ENCODE data around the gene PNMA1.
A peak's percentile ranks its signal among the peaks of the same experiment; 100 is the strongest.

PNMA1 gene

DNA sequence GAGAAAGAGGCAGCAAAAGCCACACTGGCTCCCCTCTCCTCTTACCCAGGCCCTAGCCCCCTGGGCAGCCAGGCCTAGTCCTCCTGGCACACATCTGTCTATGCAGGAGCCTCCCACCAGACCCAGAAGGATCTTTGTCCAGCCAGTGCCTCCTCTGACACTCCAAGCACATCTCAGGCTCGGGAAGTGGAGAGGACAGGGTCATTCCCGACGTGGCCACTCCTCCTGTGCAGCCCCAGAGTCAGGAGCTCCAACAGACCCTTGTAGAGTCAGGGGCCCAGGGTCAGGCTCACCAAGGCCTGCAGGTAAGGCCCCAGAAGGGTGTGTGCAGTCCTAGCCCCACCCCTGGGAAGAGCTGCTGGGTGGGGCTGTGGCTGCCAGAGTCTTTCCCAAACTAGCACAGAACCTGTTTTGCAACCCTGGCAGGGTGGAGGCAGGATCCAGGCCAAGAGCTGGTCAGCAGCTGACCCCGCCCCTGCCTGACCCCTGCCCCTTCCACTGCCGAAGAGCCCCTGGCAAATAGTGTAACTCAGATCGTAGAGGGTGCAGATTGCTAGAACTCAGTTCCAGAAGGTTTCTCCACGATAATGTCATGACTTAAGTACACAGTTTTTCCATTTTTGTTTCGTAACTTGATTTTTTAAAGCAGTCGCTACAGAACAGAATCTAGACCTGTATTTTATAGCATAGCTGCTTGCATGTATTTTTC, 26.6 kb upstream of the PNMA1 start:
- Histone ChIP-seq H3K27ac (peak overlapping the region; percentile 78 to 95), H3K4me3 (peak overlapping the region; percentile 65)
- peak; percentile 89 for DNase-seq (ENCODE audit: low spot score)
- TF ChIP-seq, protein P1, sequence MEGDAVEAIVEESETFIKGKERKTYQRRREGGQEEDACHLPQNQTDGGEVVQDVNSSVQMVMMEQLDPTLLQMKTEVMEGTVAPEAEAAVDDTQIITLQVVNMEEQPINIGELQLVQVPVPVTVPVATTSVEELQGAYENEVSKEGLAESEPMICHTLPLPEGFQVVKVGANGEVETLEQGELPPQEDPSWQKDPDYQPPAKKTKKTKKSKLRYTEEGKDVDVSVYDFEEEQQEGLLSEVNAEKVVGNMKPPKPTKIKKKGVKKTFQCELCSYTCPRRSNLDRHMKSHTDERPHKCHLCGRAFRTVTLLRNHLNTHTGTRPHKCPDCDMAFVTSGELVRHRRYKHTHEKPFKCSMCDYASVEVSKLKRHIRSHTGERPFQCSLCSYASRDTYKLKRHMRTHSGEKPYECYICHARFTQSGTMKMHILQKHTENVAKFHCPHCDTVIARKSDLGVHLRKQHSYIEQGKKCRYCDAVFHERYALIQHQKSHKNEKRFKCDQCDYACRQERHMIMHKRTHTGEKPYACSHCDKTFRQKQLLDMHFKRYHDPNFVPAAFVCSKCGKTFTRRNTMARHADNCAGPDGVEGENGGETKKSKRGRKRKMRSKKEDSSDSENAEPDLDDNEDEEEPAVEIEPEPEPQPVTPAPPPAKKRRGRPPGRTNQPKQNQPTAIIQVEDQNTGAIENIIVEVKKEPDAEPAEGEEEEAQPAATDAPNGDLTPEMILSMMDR (IDR thresholded peaks at IDR 0.05) = no peak

DNA sequence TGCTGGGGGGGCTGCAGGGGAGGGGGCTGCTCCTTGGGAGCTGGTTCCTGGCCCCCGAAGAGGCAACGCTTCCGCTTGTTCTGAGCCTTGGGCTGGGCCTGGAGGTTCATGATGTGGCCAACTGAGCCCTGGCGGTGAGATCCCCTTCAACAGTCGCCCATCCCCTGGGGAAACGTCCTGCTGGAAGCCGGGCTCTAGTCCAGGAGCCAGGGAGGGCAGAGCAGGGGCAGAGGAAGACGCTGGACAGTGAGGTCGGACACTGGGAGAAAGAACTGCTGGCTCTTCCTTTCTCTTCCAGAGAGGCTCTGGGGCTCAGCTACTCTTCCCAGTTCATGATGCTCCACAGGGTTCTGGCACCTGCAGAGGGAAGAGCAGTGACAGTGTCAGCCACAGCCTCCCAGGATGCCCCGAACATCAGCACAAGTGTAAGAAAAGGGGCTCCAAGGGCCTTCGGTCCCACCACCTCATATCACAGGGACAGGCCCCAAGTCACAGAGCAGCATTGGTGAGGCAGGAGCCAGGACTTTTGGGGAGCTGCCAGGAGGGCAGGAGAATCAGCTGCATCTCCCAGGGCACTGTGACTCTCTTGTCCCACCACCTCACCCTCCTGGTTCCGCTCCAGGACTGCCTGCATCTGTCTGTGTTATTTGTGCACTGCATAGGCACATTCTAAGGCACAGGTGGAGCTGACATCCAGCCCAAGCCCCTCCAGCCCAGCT, 25.9 kb upstream of the PNMA1 start:
- TF ChIP-seq, protein P1 (IDR thresholded peaks at IDR 0.05) = no peak
- peak overlapping the region; percentile 65 for H3K4me3 ChIP-seq
- H3K27ac ChIP-seq = peak overlapping the region; percentile 78 to 95
- no peak for DNase-seq (ENCODE audit: low spot score)

DNA sequence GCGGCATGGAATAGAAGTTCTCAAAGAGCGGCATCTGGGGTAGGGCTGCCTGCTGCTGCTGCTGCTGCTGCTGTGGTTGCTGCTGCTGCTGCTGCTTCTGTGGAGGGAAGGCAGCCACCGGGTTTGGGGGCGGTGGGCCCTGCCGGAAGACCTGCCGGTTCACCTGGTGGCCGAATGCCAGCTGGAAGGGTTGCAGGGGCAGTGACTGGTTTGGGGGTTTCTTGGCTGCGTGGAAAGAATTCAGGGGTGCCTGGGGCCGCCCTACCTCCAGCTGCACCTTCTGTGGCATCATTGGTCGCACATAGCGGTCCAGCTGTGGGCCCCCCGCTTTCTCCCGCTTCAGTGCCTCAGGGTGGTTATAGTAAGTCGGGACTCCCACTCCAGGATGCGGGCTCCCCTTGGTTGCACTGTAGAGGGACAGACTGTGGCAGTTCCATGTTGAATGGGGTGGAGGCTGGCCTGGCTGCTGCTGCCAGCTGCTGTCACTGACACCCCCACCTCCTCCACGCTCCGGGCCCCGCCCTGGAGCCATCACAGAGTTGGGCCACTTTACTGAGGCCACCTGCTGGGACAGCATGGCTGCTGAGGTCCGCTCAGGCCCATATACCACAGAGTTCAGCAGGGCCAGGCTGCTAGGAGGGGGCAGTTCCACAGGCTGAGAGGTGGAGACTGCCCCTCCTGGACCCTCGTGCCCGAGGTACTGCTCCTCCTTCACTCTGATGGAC, 25.2 kb upstream of the PNMA1 start:
- TF ChIP-seq, protein P1 (IDR thresholded peaks at IDR 0.05) = no peak
- Histone ChIP-seq H3K27ac (peak overlapping the region; percentile 78 to 95), H3K4me3 (peak overlapping the region; percentile 37)
- DNase-seq (ENCODE audit: low spot score) = peak; percentile 73

DNA sequence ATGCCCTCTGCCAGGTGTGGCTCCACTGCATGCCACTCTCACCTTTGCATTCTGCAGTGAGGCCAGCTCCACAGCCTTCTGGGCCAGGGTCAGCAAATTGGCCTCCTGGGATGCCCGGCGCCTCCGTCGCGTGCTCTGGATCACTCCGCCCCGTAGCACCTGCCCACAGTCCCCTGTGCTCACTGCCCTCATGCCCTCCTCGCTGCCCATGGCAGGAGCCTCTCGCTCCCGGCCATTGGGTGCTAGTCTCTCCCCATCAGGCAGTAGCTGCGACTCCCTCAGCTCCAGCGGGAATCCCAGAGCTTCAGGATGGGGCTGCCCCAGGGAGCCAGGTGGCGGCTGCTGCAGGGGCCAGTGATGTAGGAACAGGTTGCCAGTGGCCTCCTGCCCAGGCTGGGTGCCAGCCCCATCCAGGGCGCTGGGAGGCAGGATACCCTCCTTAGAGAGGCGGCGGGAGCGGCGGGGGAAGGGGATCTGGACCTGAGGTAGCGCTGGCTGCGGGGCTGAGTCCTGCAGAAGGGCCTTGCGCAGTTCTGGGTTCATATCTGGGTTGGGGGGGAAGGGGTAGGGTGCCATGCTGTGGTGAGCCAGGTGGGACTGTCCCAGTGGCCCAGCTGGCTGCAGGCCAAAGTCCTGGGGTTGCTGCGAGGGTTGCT, 24.5 kb upstream of the PNMA1 start:
- peak overlapping the region; percentile 78 to 95 for H3K27ac ChIP-seq
- no peak for DNase-seq (ENCODE audit: low spot score)

DNA sequence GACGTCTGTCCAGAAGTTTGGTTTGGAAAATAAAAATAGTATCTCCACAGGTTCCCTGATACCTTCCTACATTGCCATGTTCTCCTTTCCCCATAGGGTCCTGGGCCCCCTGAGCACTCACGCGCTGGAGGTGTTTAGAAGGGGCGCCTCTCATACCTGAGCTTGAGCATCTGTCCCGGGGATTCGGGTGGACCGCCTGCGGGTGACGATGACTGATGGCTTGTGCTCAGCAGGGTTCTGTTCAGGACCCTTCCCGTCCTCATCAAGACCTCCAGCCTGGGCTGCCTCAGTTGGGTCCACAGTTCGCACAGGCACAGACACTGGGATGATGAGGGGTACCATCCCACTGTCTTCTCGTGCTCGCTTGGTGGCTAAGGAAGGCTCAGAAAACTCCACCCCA, 22.7 kb upstream of the PNMA1 start:
- DNase-seq (ENCODE audit: low spot score) = no peak
- TF ChIP-seq, protein P1 (IDR thresholded peaks at IDR 0.05) = no peak
- Histone ChIP-seq H3K27ac (no peak overlapping the region), H3K4me3 (no peak overlapping the region)

More for the DNA sequence above, 24.5 kb upstream of the PNMA1 start:
- TF ChIP-seq, protein P1 (IDR thresholded peaks at IDR 0.05) = no peak
- no peak overlapping the region for H3K4me3 ChIP-seq

DNA sequence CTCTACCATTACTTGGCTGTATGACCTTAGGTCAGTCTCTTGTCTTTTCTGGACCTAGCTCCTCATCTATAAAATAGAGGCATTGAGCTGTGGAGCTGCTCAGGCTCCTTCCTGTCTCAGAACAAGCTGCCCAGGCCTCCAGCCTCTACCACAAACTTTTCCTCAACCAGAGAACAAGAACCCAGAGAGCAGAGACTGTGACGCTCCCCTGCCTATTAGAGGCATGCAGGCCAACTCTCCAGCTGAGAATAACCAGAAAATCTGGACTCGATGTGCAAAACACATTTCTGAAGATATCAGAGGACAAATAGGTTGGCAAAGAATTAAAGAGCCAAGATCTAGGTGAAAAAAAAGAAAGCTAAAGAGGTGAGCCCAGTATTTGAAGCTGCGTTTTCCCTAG, 17.8 kb upstream of the PNMA1 start:
- no peak for DNase-seq (ENCODE audit: low spot score)
- Histone ChIP-seq H3K27ac (no peak overlapping the region), H3K4me3 (no peak overlapping the region)
- TF ChIP-seq, protein P1 (IDR thresholded peaks at IDR 0.05) = no peak

All from coronary artery (tissue), 2 donors.